Measurements from ENCODE around the gene DNAJC15.
"Not testable (repeated sequence)": the region's sequence is repeated elsewhere in the genome, so short reads cannot be mapped to it uniquely, and the experiment has no call there.

The DNAJC15 gene

DNA sequence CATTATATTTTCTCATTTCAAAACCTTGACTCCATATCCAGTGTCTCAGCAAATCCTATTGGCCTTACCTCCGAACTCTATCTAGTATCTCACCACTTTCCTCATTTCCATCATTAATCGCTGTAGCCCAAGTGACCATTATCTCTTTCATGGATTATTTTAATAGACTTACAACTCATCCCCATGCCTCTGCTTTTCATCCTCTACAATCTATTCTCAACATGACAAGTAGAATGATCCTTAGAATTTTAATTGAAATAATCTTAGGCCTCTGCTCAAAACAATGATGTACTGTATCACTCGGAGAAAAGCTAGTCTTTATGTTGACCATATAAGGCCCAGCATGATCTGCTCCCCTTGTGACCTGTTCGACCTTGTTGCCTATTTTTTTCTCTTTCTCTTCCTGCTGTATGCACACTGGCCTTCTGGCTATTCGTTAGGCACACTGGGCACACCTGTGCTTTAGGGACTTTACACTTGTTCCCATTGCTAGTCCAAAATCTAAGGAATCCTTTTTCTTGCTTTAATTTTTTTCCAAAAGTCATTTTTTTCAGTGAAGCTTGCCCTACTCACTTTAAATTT is 21.4 kb downstream of the DNAJC15 start:
- DNase-seq (ENCODE audit: low read depth in 2 of 2): no peak

DNA sequence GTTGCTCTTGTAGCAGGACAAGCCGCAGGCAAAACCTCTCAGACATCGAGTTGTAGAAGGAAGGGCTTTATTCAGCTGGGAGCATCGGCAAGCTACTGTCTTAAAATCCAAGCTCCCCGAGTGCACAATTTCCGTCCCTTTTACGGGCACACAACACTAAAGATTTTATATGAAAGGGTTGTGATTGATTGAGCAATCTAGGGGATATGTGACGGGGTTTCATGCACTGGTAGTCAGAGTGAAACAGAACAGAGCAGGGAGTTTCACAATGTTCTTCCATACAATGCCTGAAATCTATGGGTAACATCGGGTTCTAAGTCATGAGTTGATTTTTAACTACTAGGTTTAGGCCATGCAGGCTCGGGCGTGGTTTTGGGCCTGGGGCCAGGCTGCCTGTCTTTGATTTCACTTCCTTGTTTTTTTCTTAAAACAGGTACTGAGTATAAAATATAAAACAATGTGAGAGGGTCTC is 22.0 kb downstream of the DNAJC15 start:
- DNase-seq (ENCODE audit: low read depth in 2 of 2): not testable (repeated sequence)

DNA sequence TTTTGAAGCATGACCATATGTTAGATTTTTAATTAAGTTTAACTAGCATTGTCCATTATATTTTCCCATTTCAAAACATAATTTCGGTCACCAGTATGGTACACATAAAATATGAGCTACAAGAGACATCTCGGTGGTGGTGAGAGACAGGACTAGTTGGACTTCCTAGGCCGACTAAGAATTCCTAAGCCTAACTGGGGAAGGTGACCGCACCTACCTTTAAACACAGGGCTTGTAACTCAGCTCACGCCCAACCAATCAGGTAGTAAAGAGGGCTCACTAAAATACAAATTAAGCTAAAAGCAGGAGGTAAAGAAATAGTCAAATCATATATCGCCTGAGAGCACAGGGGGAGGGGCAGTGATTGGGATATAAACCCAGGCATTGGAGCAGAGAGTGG is 22.9 kb downstream of the DNAJC15 start:
- no peak for DNase-seq (ENCODE audit: low read depth in 2 of 2)

DNA sequence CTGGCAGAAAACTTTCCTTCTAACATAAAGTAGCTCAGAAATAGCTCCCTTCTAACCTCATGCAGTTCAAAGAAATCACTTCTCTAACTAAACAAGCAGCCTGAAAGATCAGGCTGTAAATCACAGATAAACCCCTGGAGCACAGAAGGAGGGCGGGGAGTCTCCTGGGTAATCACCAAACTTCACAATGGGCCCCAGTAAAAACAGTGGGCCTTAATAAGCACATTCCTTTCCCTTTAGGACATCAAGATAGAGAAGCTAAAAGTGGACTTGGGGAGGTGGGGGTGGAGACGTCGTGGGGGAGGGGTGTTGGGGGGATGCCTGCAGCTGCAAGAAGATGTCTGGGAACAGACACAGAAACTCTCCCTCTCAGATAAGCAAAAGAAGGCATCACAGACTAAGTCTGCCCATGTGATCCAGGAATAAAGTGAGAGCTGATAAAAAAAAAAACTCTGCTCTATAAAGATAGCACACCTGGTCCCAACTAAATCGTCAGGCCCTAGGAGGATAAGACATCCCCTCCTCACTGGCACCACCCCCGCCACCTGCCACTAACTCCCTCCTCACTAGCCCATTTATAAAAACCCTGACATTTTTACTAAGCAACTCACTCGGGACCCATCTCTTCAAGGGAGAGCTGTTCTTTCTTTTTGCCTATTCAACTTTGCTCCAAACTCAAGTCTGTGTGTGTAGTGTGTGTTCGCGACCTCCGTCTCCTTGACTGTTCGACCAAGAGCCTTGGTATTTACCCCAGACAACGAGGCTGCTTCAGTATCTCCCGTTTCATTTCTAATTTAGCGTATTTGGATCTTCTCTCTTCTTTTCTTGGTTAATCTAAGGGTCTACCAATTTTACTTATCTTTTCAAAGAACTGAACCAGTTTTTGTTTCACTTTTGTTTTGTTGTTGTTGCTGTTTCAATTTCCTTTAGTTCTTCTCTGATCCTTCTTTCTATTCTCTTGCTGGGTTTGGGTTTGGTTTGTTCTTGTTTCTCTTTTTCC is 31.7 kb downstream of the DNAJC15 start:
- DNase-seq (ENCODE audit: low read depth in 2 of 2): no peak

DNA sequence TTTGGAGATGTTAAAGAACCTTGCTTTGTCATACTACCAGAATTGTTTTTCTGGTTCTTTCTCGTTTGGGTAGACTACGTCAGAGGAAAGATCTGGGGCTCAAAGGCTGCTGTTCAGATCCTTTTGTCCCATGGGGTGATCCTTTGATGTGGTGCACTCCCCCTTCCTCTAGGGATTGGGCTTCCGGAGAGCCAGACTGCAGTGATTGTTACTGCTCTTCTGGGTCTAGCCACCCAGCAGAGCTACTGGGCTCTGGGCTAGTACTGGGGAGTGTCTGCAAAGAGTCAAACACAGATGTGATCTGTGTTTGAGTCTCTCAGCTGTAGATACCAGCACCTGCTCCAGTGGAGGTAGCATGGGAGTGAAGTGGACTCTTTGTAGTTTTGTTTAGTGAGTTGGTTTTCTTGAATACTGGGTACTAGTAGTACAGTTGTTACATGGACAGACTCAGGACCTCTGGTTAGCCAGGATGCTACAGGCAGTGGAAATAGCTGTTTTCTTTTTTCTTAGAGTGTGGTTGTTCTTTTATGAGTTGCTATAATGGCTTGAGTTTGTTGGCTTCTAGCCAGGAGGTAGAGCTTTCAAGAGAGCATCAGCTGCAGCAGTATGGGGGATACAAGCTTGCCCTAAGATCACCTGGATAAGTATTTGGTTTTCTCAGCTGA is 34.4 kb downstream of the DNAJC15 start:
- DNase-seq (ENCODE audit: low read depth in 2 of 2): no peak

DNA sequence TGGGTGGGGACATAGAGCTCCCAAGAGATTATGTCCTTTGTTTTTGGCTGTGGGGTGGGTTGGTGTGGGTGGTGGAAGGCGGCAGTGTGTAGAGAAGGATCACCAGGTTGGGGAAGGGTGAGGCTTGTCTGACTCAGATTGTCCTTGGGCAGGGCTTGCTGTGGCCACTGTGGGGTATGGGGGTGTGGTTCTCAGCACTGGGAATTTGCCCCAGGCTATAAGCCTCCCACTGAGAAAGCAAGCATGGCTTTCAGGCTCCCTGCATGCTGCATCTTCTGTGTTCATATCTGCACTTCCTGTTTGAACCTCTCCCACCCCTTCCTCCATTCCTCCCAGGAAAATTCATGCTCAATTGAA is 34.9 kb downstream of the DNAJC15 start:
- DNase-seq (ENCODE audit: low read depth in 2 of 2): no peak

DNA sequence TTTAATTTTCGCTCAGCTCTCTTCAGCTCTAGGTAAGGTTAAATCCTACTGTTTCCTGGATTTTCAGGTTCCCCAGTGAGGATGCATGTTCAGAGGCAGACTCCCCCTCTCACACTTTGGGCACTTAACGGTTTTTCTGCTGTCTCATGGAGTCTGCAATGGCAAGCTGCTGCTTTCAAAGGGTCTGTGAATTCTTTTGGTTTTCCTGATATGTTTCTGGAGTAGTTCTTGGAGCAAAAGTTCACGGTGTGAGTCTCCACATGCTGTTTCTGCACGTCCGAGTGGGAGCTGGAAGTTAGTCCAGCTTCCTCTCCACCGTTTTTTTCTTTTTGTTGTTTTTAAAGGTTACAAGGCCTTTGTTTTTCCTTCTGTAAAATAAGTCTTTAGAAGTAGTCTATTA is 35.4 kb downstream of the DNAJC15 start:
- no peak for DNase-seq (ENCODE audit: low read depth in 2 of 2)

DNA sequence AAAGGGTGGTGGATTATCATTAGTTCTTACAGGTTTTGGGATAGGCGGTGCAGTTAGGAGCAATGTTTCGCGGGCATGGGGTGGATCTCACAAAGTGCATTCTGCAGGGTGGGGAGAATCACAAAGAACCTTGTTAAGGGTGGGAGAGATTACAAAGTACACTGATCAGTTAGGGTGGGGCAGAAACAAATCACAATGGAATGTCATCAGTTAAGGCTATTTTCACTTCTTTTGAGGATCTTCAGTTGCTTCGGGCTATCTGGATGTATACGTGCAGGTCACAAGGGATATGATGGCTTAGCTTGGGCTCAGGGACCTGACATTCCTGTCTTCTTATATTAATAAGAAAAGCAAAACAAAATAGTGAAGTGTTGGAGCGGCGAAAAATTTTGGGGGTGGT is 36.4 kb downstream of the DNAJC15 start:
- DNase-seq (ENCODE audit: low read depth in 2 of 2): not testable (repeated sequence)

DNA sequence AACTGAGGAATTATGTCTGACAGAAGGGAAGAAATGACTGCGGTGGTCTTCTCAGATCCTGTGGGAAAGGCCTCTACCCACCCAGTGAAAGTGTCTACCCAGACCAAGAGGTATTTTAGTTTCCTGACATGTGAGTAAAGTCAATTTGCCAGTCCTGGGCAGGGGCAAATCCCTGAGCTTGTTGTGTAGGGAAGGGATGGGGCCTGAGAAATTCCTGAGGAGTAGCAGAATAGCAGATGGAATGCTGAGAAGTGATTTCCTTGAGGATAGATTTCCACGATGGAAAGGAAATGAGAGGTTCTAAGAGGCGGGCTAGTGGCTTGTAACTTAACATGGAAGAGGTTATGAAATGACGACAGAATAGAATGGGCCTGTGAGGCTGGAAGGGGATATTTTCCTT is 37.4 kb downstream of the DNAJC15 start:
- not testable (repeated sequence) for DNase-seq (ENCODE audit: low read depth in 2 of 2)

DNA sequence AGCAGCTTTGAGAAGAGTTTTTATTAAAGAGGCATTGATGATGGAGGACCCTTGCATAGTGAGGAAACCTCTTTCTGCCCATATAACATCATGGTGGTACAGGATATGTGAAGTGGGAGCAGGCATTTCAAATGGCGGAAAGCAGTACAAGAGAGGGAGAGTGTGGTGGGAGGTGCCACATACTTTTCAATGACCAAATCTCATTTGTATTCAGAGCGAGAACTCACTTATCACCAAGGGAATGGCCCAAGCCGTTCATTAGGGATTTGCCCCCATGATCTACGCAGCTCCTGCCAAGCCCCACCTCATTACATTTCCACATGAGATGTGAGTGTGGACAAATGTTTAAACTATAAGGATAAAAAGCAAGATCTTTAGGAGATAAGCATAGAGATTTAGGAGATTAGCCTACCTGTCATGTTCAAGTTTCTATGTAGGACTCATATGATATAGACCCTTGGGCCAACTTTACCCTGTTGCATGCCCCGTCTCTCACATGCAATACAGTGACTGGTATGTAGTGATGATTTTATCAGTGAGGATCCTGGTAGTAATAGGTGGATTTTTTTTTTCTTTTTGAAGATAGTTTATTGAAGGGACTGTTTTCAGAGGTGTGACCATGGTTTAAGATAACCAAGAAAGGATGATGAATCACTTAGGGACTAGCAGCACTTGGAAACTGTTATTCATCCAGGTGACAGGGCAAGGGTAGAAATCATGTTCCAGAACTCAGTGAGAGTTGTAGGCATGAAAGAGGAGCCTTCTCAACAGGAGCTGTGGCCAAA is 38.3 kb downstream of the DNAJC15 start:
- DNase-seq (ENCODE audit: low read depth in 2 of 2): no peak

DNA sequence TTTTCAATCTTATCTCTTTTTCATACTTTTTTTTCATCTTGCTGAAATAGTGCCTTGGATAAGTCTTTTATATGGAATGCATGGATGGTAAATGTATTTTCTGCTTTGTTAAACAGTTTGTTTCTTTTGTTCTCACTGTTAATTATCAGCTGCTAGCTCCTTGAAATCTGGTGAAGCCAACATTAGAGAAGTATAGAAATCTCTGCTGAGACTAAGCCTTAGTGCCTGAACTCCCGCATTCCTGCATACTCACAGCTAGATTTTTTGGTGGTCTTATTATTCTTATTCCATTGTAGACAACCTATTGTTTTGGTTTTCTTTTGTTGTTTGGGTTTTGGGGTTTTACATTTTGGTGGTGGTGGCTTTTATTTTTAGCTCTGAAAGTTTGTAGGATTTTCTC is 48.4 kb downstream of the DNAJC15 start:
- DNase-seq (ENCODE audit: low read depth in 2 of 2): no peak

DNA sequence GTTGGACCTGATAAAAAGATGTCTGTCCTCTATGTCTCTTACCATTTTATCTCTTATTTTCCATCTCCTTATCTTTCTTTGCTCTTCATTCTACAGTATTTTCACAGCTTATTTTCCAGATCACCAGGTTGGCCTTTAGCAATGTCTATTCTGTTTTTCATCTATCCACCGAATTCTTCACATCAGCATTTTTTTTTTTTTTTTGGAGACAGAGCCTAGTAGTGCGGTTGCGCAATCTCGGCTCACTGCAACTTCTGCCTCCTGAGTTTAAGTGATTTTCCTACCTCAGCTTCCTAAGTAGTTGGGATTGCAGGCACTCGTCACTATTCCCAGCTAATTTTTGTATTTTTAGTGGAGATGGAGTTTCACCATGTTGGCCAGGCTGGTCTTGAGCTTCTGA is 49.0 kb downstream of the DNAJC15 start:
- no peak for DNase-seq (ENCODE audit: low read depth in 2 of 2)

DNA sequence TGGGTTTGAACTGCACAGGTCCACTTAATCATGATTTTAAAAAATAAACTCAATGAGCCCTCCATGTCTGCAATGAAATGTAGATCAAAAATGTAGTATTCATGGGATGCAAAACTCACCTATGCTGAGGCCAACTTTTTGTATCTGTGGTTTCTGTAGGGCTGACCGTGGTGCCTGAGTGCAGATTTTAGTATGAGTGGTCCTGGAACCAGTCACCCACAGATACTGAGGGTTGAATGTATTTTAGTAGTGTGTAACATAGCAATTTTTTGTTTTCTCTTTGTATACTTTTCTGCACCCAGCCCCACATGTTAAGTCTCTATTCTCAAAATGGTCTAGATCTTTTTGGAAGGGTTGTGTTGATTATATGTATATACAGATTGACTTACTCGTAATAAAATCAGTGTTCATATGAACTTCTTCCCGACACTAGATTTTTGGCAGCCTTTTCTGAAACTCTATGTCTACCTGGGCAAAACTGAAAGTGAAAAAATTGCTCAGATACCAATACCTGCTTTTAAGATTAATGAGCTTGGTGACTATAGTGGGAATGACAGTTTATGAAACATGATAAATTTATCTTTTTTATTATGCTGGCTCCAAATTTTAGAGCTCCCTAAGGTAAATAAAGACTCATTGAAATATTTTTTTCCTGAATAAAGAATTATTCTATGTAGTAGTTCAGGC is 51.6 kb downstream of the DNAJC15 start:
- peak in 1 of 2 donors; percentile 3 for DNase-seq (ENCODE audit: low read depth in 2 of 2)

DNA sequence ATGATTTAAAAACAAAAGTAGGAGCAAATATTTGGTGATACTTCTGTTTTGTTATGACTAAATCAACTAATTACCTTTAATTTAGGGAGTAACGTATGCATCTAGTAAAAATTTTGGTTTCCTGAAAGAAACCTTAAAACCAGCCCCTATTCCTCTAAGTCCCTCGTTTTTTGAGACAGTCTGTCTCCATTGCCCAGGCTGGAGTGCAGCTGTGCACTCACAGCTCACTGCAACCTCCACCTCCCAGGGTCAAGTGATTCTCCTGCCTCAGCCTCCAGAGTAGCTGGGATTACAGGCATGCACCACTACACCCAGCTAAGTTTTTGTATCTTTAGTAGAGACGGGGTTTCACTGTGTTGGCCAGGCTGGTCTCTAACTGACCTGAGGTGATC is 52.1 kb downstream of the DNAJC15 start:
- DNase-seq (ENCODE audit: low read depth in 2 of 2): not testable (repeated sequence)

DNA sequence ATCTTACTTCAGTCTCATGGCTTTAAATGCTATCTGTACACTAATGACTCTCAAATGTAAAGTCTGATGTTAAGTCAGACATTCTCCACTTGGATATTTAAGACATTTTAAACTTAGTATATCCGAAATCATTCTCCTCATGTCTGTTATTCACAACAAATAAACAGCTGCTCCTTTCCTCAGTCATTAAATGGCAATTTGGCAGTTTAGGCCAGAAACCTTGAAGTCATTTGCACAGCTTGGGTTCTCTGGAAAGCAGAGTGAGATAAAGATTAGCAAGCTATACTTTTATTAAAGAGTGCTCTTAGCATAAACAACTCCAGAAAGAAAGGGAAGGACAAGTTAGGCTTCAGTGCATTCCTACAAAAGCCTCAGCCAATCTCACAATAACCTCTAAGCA is 53.7 kb downstream of the DNAJC15 start:
- DNase-seq (ENCODE audit: low read depth in 2 of 2): no peak

DNA sequence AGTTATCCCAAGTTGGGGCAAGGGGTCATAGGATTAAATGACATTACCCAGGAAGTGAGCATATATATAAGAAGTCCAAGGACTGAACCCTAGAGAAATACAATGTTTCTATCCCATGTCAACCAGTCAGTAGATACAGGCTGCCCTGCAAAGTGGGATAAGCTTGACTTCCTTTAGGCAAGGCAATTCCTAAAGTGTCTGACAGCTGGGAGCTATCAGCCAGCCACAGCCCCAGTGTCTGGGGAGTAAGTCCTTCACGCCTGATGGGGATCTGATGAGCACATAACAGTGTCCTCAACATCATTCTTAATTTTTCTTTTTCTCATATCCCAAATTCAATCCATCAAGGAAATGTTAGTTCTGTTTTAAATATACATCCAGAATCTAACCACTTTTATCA is 54.1 kb downstream of the DNAJC15 start:
- DNase-seq (ENCODE audit: low read depth in 2 of 2): no peak

DNA sequence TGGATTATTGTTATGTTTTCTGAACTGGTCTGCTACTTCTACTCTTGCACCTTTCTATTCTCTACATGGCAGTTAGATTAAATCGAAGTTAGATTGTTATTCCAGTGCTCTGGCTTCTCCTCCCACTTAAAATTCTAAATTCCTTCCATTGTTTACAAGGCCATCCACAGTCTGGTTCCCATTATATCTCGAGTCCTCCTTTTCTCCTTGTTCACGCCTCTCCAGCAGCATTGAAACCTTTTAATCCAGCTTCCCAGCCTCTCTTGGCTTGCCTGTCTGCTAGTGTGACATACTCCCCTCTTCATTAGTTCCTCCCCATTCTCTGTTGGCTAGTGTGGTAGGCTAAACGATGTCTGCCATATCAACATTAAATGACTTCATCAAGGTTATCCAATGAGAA is 54.5 kb downstream of the DNAJC15 start:
- no peak for DNase-seq (ENCODE audit: low read depth in 2 of 2)

DNA sequence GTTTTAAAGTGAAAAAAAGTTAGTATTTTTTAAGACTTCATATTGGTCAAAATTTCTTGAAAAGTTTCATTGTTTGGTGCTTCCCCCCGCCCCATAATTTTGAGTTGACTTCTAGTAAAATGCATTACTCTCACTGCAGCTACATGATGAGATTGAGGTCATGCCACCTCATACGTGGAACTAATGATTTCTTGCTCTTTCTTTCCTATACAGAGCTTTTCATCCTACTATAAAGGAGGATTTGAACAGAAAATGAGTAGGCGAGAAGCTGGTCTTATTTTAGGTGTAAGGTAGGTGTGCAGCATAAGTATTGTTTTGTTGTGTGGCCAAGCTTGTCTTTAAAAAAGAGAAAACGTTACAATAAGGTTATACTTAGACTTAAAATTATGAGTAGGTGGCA is 55.0 kb downstream of the DNAJC15 start:
- no peak for DNase-seq (ENCODE audit: low read depth in 2 of 2)

DNA sequence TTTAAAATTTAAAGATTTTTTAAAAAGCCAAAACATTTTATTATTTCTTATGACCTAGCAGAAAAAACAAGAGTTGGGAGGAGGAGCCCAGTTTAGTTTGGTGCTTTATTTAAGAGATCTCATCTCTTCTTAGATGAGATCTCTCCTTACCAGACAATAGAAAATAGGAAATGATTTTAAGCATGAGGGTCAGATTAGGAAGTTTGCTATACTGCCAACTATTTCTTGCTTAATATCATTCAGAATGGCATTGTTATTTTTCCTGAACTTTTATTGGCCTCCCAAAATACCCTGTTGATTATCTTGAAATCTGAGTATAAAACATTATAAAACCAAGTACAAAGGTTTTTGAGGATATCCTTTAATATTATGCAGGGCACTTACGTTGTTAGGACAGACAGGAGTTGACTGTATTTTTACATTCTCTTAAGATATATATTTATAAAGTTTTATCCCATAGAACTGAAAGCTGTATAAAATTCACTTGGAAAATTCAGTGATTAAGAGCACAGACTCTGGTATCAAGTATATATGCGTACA is 56.1 kb downstream of the DNAJC15 start:
- no peak for DNase-seq (ENCODE audit: low read depth in 2 of 2)

DNA sequence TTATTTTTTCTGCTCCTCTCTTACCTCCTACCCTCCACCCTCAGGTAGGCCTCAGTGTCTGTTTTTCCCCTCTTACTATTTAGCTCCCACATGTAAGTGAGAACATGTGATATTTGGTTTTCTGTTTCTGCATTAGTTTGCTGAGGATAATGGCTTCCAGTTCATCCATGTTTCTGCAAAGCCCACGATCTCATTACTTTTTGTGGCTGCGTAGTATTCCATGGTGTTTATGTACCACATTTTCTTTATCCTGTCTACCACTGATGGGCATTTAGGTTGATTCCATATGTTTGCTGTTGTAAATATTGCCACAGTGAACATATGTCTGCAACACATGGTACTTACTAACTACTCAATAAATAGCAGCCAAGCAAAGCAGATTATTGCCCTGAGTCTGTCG is 56.8 kb downstream of the DNAJC15 start:
- DNase-seq (ENCODE audit: low read depth in 2 of 2): no peak

DNA sequence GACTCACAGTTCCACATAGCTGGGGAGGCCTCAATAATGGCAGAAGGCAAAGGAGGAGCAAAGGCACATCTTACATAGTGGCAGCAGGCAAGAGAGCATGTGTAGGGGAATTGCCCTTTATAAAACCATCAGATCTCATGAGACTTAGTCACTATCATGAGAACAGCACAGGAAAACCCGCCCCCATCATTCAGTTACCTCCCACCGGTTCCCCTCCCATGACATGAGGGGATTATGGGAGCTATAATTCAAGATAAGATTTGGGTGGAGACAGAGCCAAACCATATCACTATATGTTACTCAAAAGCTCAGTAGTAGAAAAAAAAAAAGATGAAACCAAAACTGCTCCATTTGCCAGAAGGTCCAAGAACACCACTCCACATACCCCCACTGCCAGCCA is 58.5 kb downstream of the DNAJC15 start:
- DNase-seq (ENCODE audit: low read depth in 2 of 2): no peak

All from stimulated activated CD4-positive, alpha-beta T cell treated with anti-CD3 and anti-CD28 coated beads, Interleukin-15, amount 100 ng/mL, for 48 hours (primary cell).